Measurements from ENCODE around the gene PLCD1. TPM values are rescaled to one million over a fixed set of nuclear protein-coding genes. Genes with fewer than 3 reads are reported as not detected.
A peak's percentile ranks its signal among the peaks of the same experiment; 100 is the strongest.

Gene PLCD1
- total RNA-seq, 4 donors from 2014 or later: 25.4 to 29.8 (median 27.1) TPM

DNA sequence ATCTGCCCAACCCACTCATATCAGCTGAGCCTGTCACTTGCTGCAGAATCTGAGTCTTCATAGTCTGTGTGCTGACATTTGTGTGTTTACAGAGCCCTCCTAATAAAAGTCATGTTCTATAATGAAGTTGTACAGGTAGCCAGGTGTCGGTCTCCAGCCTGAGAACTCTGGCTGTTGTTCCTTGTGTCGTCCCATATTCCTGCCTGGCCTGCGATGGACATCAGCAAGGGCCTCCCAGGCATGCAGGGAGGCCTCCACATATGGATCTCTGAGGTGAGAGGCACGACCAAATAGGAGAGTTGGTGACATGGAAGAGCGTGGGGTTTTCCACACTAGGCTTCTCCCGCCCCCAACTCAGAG, 36.0 kb downstream of the PLCD1 start:
- peaks cover 0 to 43% (median 8%) of the 10 kb centered on the region in 3 donors for H3K4me1 ChIP-seq
- H3K27ac ChIP-seq: peak overlapping the region in 3 of 4 donors; percentile 71 to 82 (median 71)
- H3K27me3 ChIP-seq: no peaks in the 10 kb centered on the region
- no peak for ATAC-seq
- TF ChIP-seq EP300 (IDR thresholded peaks at IDR 0.05): no peak
- TF ChIP-seq, protein P1, sequence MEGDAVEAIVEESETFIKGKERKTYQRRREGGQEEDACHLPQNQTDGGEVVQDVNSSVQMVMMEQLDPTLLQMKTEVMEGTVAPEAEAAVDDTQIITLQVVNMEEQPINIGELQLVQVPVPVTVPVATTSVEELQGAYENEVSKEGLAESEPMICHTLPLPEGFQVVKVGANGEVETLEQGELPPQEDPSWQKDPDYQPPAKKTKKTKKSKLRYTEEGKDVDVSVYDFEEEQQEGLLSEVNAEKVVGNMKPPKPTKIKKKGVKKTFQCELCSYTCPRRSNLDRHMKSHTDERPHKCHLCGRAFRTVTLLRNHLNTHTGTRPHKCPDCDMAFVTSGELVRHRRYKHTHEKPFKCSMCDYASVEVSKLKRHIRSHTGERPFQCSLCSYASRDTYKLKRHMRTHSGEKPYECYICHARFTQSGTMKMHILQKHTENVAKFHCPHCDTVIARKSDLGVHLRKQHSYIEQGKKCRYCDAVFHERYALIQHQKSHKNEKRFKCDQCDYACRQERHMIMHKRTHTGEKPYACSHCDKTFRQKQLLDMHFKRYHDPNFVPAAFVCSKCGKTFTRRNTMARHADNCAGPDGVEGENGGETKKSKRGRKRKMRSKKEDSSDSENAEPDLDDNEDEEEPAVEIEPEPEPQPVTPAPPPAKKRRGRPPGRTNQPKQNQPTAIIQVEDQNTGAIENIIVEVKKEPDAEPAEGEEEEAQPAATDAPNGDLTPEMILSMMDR (IDR thresholded peaks at IDR 0.05): no peak
- no peak for TF ChIP-seq POLR2A (IDR thresholded peaks at IDR 0.05)
- TF ChIP-seq POLR2AphosphoS5 (IDR thresholded peaks at IDR 0.05): no peak
- H3K9me3 ChIP-seq: no peaks in the 10 kb centered on the region
- no peaks in the 10 kb centered on the region for H3K36me3 ChIP-seq
- H3K4me3 ChIP-seq: peak overlapping the region in 1 of 2 donors; percentile 55
- whole genome bisulfite sequencing, 2 donors (ENCODE audit: low coverage in 1 of 2): 64% methylated on average over 4 of the region's 6 CpGs; no CpG with 5 or more reads in 1 of the 2 donors

DNA sequence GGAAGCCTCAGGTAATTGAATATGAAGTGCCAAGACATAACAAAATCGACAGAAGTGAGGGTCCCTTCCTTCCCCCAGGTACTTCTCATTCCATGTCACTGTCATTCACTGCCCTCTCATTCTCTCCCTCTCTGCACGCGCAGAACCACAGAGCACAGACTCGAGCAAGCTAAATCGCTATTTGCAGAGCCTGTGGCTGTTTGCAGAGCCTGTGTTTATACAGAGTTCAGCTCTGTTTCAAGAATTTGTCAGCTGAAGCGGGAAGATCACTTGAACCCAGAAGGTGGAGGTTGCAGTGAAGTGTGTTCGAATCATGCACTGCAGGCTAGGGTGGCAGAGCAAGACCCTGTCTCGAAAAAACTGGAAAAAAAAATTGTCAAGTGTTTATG, 36.4 kb downstream of the PLCD1 start:
- Histone ChIP-seq H3K27ac (peak overlapping the region in 1 of 4 donors; percentile 82), H3K27me3 (no peaks in the 10 kb centered on the region), H3K36me3 (no peaks in the 10 kb centered on the region), H3K9me3 (no peaks in the 10 kb centered on the region), H3K4me3 (no peak overlapping the region), H3K4me1 (peaks cover 0 to 40% (median 5%) of the 10 kb centered on the region in 3 donors)
- 76 to 92% methylated on average over 2 to 6 of the region's 8 CpGs for WGBS, 2 donors (ENCODE audit: low coverage in 1 of 2)
- ATAC-seq: no peak
- no peak for TF ChIP-seq POLR2A (IDR thresholded peaks at IDR 0.05)
- TF ChIP-seq, protein P1 (IDR thresholded peaks at IDR 0.05): no peak
- TF ChIP-seq POLR2AphosphoS5 (IDR thresholded peaks at IDR 0.05): no peak
- no peak for TF ChIP-seq EP300 (IDR thresholded peaks at IDR 0.05)

DNA sequence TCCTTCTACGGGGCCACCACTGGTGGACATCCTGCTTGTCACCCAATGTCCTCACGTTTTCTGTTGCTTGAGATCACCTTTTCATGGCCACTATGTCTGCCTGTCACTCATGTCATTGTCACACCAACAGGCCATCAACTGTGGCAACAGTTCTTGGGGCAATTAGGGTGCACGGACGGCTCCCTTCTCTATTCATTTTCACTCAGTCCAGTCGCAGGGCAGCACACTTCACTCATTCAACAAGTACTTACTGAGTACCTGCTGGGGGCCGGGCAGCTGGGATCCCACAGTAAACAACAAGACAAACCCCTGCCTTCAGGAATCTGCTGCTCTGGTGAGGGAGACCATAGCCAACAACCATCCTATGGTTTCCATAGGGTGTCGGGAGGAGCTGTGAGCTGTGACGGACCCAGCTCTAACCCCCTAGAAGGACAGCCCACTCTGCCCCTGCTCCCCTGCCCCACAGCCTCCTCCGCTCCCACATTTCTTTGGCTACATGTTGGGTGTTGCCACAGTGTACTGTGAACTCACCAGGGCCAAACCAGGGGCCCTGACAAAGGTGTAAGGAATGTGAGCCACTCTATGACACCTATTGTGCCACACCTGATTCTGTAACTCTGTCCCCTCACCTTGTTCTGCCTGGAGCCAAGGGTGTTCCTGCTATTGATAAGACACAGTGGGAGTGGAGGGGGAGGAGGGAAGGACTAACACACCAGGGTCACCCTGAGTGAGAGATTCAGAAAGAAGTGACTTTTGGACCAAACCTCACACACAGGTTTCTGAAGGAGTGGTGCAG, 37.0 kb downstream of the PLCD1 start:
- TF ChIP-seq POLR2A (IDR thresholded peaks at IDR 0.05) (no peak), EP300 (IDR thresholded peaks at IDR 0.05) (no peak), POLR2AphosphoS5 (IDR thresholded peaks at IDR 0.05) (no peak)
- TF ChIP-seq, protein P1 (IDR thresholded peaks at IDR 0.05): no peak
- H3K9me3 ChIP-seq: no peaks in the 10 kb centered on the region
- no peak overlapping the region for H3K4me3 ChIP-seq
- peaks cover 0 to 34% (median 0%) of the 10 kb centered on the region in 3 donors for H3K4me1 ChIP-seq
- WGBS, 2 donors (ENCODE audit: low coverage in 1 of 2): 80% methylated on average over 1 of the region's 9 CpGs; no CpG with 5 or more reads in 1 of the 2 donors
- no peaks in the 10 kb centered on the region for H3K27me3 ChIP-seq
- H3K36me3 ChIP-seq: no peaks in the 10 kb centered on the region
- H3K27ac ChIP-seq: no peak overlapping the region
- ATAC-seq: no peak

DNA sequence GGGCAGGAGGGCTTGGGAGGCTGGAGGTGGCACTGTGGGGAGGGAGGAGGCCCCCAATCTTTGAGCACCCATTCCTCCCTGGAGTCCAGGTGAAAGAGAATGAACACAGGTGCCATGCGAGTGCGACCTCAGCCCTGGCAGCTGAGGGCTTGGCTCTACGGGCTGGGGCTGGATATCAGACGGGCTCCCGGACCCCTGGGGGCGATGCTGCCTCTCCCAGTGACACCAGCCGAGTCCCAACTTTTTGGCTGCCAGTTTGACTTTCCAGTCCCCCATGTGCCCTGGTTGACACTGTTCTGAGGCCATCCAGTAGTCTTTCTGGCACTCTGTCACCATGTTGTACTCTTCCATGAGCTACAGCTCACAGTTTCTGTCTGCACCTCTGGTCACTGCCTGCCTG, 37.6 kb downstream of the PLCD1 start:
- WGBS, 2 donors (ENCODE audit: low coverage in 1 of 2): 82 to 100% methylated on average over 2 of the region's 7 CpGs
- H3K27me3 ChIP-seq: no peaks in the 10 kb centered on the region
- H3K9me3 ChIP-seq: no peaks in the 10 kb centered on the region
- no peak overlapping the region for H3K27ac ChIP-seq
- H3K4me3 ChIP-seq: no peak overlapping the region
- peaks cover 0 to 27% (median 0%) of the 10 kb centered on the region in 3 donors for H3K4me1 ChIP-seq
- no peak for ATAC-seq
- TF ChIP-seq, protein P1 (IDR thresholded peaks at IDR 0.05): no peak
- TF ChIP-seq POLR2AphosphoS5 (IDR thresholded peaks at IDR 0.05): no peak
- no peaks in the 10 kb centered on the region for H3K36me3 ChIP-seq

DNA sequence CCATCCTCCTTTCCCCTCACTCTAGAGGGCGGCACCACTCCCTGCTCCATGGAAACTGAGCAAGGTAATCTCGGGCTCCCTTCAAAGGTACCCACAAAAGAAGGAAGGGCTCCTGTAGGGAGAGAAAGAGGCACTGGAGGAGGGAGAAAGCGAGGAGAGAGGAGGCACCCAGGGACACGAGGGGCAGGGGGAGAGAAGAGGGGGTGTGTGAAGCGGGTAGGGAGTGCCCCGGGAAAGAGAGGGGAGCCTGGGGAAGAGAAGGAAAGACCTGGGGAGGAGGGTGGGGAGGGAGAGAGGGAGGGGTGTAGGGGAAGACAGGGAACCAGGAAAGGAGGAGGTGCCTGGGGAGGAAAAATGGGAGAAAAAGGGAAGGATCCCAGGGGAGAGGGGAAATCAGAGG, 38.3 kb downstream of the PLCD1 start:
- ATAC-seq: no peak
- H3K9me3 ChIP-seq: no peaks in the 10 kb centered on the region
- no peak overlapping the region for H3K27ac ChIP-seq
- no peaks in the 10 kb centered on the region for H3K36me3 ChIP-seq
- WGBS, 2 donors (ENCODE audit: low coverage in 1 of 2): 42 to 100% methylated on average over 2 to 4 of the region's 6 CpGs
- H3K4me1 ChIP-seq: peaks cover 0 to 26% (median 0%) of the 10 kb centered on the region in 3 donors
- TF ChIP-seq POLR2AphosphoS5 (IDR thresholded peaks at IDR 0.05): no peak
- TF ChIP-seq EP300 (IDR thresholded peaks at IDR 0.05): no peak
- TF ChIP-seq, protein P1 (IDR thresholded peaks at IDR 0.05): no peak
- no peak for TF ChIP-seq POLR2A (IDR thresholded peaks at IDR 0.05)
- no peak overlapping the region for H3K4me3 ChIP-seq
- H3K27me3 ChIP-seq: no peaks in the 10 kb centered on the region

All from gastroesophageal sphincter (tissue), 4 donors.